DND-41 (cell line): Measurements from ENCODE around the gene AGPAT3.

Source experiments
- ATAC-seq: fragments of 200-7000 bp; cut with Tn5 transposase; 3 replicates; pipeline ENCODE4 v1.9.1; 2021; ENCODE audit warnings: low read depth; ENCODE audit not compliant: insufficient read depth
- DNase-seq: peaks from one replicate; pipeline ENCODE4 v3.0.0-alpha.2; 2020
- H2AFZ ChIP-seq: 2 replicates; pipeline ENCODE4 v1.6.0; 2012; ENCODE audit warnings: low read depth, low read length
- H3K27ac ChIP-seq: 2 replicates; pipeline ENCODE4 v1.5.1; 2012; ENCODE audit warnings: low read length, inconsistent platforms
- H3K27me3 ChIP-seq: fragments of 200-600 bp; sonication (generic); 2 replicates; pipeline ENCODE4 v1.6.0; 2012; ENCODE audit warnings: low read length, mild to moderate bottlenecking, inconsistent platforms; ENCODE audit not compliant: insufficient read depth, poor library complexity
- H3K36me3 ChIP-seq: 2 replicates; pipeline ENCODE4 v1.5.1; 2012; ENCODE audit warnings: low read length, inconsistent platforms; ENCODE audit not compliant: insufficient read depth
- H3K4me1 ChIP-seq: 2 replicates; pipeline ENCODE4 v1.5.1; 2012; ENCODE audit warnings: mild to moderate bottlenecking, low read length; ENCODE audit not compliant: insufficient read depth
- H3K4me2 ChIP-seq: 2 replicates; pipeline ENCODE4 v1.6.0; 2012; ENCODE audit warnings: mild to moderate bottlenecking, moderate library complexity, low read length, inconsistent platforms; ENCODE audit not compliant: insufficient read depth
- H3K4me3 ChIP-seq, 2 experiments: fragments of 200-600 bp in 1 of 2; shearing (Covaris generic) in 1 of 2; 2 replicates each; pipeline ENCODE4 v1.5.1; 2012 to 2016; ENCODE audit warnings: inconsistent platforms in 2 of 2, low read length in 2 of 2, mild to moderate bottlenecking in 2 of 2, low read depth in 1 of 2, moderate library complexity in 1 of 2
- H3K79me2 ChIP-seq: 2 replicates; pipeline ENCODE4 v1.6.0; 2012; ENCODE audit warnings: low read length, inconsistent platforms; ENCODE audit not compliant: insufficient read depth
- H3K9ac ChIP-seq: 2 replicates; pipeline ENCODE4 v1.6.0; 2012; ENCODE audit warnings: low read depth, mild to moderate bottlenecking, inconsistent platforms, low read length, moderate library complexity
- H3K9me3 ChIP-seq: 2 replicates; pipeline ENCODE4 v1.5.1; 2012; ENCODE audit warnings: low read length, moderate library complexity, mild to moderate bottlenecking, inconsistent platforms; ENCODE audit not compliant: insufficient read depth, severe bottlenecking
- H4K20me1 ChIP-seq: 2 replicates; pipeline ENCODE4 v1.6.0; 2012; ENCODE audit warnings: low read length; ENCODE audit not compliant: insufficient read depth
- EZH2 ChIP-seq: IDR thresholded peaks from 3 replicates; pipeline ENCODE4 v1.6.1; 2012; ENCODE audit warnings: borderline replicate concordance, low read depth, mild to moderate bottlenecking, moderate library complexity, low read length, inconsistent platforms; ENCODE audit not compliant: severe bottlenecking
- TF ChIP-seq, protein P1 (sequence below): IDR thresholded peaks from 2 replicates; pipeline ENCODE4 v1.5.1; 2012; ENCODE audit warnings: borderline replicate concordance, low read length, moderate library complexity, mild to moderate bottlenecking; ENCODE audit not compliant: poor library complexity, severe bottlenecking; ENCODE audit errors: extremely low read depth

The AGPAT3 gene

DNA sequence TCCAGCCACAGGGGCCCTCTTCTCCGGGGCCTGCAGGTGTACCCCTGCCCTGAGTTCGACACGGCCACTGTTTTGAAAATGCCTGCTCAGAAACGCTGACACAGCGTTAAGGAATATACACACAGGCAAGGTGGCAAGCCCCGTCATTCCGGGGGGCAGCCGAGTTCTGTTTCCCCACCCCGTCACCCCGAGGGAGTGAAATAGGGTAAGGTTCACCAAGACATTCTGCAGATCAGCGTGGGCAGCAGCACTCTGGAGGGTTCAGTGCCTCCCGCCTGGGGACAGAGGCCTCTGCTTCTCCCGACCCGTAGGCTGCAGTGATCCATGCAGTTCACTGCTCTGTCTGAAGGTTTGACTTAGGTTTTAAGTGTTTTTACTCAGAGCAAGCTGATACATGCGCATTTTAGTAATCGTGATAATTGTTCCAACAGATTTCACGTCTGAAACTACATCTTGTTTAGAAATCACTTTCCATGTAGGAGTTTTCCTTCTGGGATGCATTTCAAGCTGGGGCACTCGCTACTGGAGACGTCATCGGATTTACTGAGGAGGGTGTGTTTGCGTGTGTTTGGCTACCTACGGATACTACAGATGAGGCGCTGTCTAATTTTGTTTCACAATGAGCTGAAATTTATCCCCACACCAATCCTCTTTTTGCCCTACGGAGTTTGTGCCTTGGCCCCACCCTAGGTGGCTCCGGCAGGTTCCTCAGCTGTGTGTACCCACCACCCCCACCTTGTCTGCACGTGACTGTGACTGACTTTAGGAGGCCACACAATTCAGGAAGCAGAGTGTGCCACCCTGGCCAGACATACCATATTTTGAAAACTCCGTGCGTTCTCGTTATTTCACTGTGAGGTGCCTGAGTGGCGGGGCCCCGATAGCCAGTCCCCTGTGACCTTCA, 63.5 kb downstream of the AGPAT3 start:
- no peak overlapping the region for H3K4me2 ChIP-seq
- no peak for TF ChIP-seq EZH2
- TF ChIP-seq, protein P1, sequence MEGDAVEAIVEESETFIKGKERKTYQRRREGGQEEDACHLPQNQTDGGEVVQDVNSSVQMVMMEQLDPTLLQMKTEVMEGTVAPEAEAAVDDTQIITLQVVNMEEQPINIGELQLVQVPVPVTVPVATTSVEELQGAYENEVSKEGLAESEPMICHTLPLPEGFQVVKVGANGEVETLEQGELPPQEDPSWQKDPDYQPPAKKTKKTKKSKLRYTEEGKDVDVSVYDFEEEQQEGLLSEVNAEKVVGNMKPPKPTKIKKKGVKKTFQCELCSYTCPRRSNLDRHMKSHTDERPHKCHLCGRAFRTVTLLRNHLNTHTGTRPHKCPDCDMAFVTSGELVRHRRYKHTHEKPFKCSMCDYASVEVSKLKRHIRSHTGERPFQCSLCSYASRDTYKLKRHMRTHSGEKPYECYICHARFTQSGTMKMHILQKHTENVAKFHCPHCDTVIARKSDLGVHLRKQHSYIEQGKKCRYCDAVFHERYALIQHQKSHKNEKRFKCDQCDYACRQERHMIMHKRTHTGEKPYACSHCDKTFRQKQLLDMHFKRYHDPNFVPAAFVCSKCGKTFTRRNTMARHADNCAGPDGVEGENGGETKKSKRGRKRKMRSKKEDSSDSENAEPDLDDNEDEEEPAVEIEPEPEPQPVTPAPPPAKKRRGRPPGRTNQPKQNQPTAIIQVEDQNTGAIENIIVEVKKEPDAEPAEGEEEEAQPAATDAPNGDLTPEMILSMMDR, result no peak
- peaks cover 93% of the 10 kb centered on the region for H3K79me2 ChIP-seq
- H2AFZ ChIP-seq, result no peak overlapping the region
- H3K27me3 ChIP-seq, result no peaks in the 10 kb centered on the region
- H4K20me1 ChIP-seq, result peaks cover 86% of the 10 kb centered on the region
- no peak overlapping the region for H3K9ac ChIP-seq
- no peak overlapping the region for H3K4me3 ChIP-seq
- DNase-seq (no peak), ATAC-seq (no peak)
- no peaks in the 10 kb centered on the region for H3K4me1 ChIP-seq
- H3K9me3 ChIP-seq, result no peaks in the 10 kb centered on the region
- H3K36me3 ChIP-seq, result peaks cover 66% of the 10 kb centered on the region
- no peak overlapping the region for H3K27ac ChIP-seq

DNA sequence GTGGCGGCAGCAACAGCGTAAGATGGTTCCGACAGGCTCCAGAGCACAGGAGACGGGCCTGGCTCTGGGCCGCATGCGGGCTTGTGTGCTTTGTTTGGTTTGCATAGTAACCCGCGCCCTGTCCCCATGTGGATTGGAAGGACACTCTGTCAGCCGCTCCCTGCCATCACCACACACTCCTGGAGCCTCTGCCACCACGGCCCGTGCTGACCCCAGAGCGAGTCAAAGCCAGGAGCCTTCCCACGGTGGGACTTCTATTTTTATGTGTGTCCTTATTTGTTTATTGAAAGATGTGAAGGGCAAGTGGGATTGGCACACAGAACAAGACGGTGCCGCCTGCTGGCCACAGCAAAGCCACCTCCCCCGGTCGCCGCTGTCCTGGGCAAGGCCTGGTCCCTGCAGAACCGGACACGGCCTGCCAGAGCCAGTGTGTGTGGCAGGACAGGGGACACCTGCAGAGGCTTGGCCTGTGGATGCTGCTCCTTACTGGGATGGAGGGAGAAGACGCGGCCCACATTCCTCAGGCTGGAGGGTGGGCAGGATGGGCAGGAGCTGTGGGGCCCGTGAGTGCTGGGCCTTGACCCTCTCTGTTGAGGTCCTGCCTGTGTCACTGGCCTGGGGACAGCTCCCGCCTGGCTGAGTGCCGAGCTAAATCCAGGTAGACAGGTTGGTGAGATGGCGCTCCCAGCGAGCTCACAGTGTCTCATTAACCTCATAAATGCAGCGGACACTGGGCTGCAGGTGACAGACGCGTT, 64.4 kb downstream of the AGPAT3 start:
- DNase-seq (no peak), ATAC-seq (no peak)
- TF ChIP-seq EZH2, result no peak
- TF ChIP-seq, protein P1, result no peak
- Histone ChIP-seq H3K27ac (no peak overlapping the region), H3K27me3 (no peaks in the 10 kb centered on the region), H3K9ac (no peak overlapping the region), H3K4me2 (no peak overlapping the region), H2AFZ (no peak overlapping the region), H3K4me3 (no peak overlapping the region), H3K9me3 (no peaks in the 10 kb centered on the region), H4K20me1 (peaks cover 89% of the 10 kb centered on the region), H3K79me2 (peaks cover 94% of the 10 kb centered on the region), H3K36me3 (peaks cover 73% of the 10 kb centered on the region), H3K4me1 (no peaks in the 10 kb centered on the region)

DNA sequence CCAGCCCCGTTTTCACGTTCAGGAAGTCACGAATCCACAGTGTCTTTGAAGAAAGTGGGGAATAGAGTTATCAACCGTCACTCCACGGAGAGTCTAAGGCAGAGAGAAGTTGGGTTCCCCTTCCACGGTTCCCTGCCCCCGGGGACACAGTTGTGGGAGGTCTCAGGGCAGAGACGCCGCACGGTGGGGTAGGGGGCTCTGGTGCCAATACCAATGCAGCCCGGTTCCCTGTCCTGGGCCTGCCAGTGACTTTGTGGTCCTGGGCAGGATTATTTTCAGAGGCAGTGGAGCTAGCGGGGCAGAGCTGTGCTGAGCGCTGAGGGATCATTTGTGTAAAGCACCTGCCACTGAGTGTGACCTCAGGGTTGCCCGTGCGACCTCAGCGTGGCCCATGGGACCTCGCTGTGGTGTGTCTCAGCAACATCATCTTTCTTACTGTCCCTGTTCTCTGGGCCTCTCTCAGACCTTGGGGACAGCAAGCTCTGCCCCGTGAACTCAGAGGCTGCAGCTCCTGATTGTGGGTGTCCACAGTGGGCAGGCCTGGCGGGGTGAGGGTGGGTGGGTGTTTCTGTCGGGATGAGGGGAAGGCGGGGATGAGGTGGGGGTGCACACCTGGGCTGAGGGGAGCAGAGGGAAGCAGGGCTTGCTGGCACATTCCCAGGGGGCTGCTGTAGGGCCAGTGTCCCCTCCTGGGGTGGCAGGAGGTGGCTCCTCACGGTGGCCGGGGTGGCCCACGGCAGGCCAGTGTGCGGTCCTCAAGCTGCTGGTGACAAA, 65.2 kb downstream of the AGPAT3 start:
- Histone ChIP-seq H3K4me3 (no peak overlapping the region), H3K9me3 (no peaks in the 10 kb centered on the region), H4K20me1 (peaks cover 89% of the 10 kb centered on the region), H3K27ac (no peak overlapping the region), H3K4me2 (no peak overlapping the region), H3K79me2 (peaks cover 94% of the 10 kb centered on the region), H3K36me3 (peaks cover 71% of the 10 kb centered on the region), H3K4me1 (no peaks in the 10 kb centered on the region), H3K9ac (no peak overlapping the region), H3K27me3 (no peaks in the 10 kb centered on the region), H2AFZ (no peak overlapping the region)
- TF ChIP-seq, protein P1, result no peak
- no peak for TF ChIP-seq EZH2
- ATAC-seq (no peak), DNase-seq (no peak)
